GM21786 (cell line): ENCODE data around the gene PTPN6.
A peak's percentile ranks its signal among the peaks of the same experiment; 100 is the strongest.

ENCODE experiments used
- ATAC-seq: cut with Tn5 transposase; IDR thresholded peaks from one replicate; pipeline ENCODE4 v1.9.1; 2021; ENCODE audit not compliant: unreplicated experiment

The PTPN6 gene

DNA sequence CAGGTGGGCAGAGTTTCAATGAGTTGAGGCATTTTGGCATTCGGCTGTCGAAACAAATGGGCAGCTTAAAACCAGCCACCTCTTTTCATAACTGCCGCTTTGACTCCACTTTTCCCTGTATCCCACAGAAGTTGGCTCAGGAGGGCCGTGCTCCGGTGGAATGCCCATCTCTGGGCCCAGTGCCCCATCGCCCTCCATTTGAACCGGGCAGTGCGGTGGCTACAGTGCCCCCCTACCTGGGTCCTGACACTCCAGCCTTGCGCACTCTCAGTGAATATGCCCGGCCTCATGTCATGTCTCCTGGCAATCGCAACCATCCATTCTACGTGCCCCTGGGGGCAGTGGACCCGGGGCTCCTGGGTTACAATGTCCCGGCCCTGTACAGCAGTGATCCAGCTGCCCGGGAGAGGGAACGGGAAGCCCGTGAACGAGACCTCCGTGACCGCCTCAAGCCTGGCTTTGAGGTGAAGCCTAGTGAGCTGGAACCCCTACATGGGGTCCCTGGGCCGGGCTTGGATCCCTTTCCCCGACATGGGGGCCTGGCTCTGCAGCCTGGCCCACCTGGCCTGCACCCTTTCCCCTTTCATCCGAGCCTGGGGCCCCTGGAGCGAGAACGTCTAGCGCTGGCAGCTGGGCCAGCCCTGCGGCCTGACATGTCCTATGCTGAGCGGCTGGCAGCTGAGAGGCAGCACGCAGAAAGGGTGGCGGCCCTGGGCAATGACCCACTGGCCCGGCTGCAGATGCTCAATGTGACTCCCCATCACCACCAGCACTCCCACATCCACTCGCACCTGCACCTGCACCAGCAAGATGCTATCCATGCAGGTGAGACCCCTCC is 12.6 kb upstream of the PTPN6 start:
- ATAC-seq = no peak

GRCh38 chr12:6939191-6939540 is 12.0 kb upstream of the PTPN6 start:
- no peak for ATAC-seq

DNA sequence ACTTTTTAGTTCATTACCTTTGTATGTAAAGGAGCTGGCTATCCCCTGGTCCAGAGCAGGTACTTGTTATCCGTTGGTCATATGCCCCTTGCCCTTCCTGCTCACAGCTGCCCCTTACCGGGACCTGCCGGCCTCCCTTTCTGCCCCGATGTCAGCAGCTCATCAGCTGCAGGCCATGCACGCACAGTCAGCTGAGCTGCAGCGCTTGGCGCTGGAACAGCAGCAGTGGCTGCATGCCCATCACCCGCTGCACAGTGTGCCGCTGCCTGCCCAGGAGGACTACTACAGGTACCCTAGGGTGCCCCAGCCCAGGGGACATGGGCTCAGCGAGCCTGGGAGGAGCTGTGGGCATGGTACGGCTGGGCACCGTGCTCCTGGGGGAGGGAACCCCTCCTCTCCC is 9.9 kb upstream of the PTPN6 start:
- no peak for ATAC-seq

- ATAC-seq = no peak
Observed at GRCh38 chr12:6941782-6942181, 9.4 kb upstream of the PTPN6 start.

- no peak for ATAC-seq
Observed at GRCh38 chr12:6942331-6942665, 8.9 kb upstream of the PTPN6 start.

- ATAC-seq = peak; percentile 25
Observed at GRCh38 chr12:6943389-6943721, 7.8 kb upstream of the PTPN6 start.

GRCh38 chr12:6943722-6944380 is 7.3 kb upstream of the PTPN6 start, which contains the start of the genes C12orf57 and RNU7-1:
Gene C12orf57 (plus strand): TSS chr12:6944022. CDS start chr12:6944122, 100 bp downstream.
Gene RNU7-1 (plus strand): TSS chr12:6943816.
- ATAC-seq = peak; percentile 25

DNA sequence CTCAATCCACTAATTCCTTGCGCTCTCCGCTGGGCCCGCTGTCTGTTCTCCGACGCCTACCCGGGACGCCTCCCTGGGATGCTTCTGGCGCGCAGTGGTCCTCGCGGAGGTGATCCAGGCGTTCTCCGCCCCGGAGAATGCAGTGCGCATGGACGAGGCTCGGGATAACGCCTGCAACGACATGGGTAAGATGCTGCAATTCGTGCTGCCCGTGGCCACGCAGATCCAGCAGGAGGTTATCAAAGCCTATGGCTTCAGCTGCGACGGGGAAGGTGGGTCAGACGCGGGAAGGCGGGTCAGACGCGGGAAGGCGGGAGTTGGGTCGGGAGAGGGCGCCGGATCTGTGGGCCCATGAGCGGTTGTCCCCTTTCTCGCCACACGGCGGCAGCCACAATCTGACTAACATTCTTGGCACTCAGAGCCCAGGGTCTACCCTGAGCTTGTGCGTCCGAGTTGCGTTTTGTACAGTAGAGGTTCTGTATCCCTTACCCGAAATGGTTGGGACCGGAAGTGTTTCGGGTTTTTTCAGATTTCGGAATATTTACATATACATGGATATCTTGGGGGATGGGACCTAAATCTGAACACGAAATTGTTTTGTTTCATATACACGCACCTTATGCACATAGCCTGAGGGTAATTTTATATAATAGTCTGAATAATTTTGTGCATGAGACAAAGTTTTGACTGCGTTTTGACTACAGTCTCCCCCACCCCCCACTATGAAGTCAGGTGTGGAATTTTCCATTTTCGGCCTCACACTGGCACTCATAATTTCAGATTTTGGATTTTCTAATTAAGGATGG is 6.6 kb upstream of the PTPN6 start:
- peak; percentile 36 for ATAC-seq

- ATAC-seq = no peak
Observed at GRCh38 chr12:6945613-6946012, 5.5 kb upstream of the PTPN6 start.

GRCh38 chr12:6946033-6946919 is 4.9 kb upstream of the PTPN6 start:
- peak; percentile 23 for ATAC-seq

DNA sequence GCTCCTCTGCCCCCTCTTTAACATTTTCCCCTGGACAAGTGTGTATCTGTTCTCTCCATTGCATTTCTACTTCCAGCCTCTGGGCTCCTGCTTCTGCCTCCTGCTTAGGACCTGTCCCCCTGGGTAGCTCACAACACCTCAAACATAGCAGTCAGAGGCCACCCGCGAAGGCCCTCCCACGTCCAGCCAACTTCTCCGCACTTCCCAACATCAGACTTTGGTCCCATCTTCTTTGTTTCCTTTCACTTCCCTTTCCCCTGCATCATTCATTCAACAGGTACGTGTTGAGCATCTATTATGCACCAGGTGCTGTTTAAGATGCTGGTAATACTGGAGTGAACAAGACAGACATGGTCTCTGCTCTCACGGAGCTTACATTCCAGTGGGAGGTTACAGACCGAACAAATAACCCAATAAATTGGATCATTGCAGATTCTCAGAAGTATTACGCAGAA is 4.2 kb upstream of the PTPN6 start:
- ATAC-seq = no peak

DNA sequence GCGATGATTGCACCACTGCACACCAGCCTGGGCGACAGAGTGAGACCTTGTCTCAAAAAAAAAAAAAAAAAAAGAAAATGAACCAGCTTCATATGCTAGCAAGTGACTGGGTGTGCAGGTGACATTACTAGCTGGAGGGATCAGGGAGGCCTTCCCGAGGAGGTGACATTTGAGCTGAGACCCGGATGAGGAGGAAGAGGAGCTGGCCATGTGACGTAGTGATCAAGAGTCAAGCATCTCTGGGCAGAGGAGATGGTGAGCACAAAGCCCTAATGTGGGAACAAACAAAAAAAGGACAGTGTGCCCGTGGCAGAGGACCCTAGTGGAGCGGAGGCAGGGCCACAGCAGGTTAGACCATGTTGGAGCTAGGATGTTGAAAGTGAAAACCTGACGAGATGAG is 3.5 kb upstream of the PTPN6 start:
- no peak for ATAC-seq

GRCh38 chr12:6948873-6949594 is 2.1 kb upstream of the PTPN6 start:
- ATAC-seq = no peak

- ATAC-seq = no peak
Observed at GRCh38 chr12:6950401-6950801, 755 bp upstream of the PTPN6 start.

- no peak for ATAC-seq
Observed at GRCh38 chr12:6951551-6952120, 480 bp downstream of the PTPN6 start.

GRCh38 chr12:6952121-6952862 is 1.1 kb downstream of the PTPN6 start:
- no peak for ATAC-seq

DNA sequence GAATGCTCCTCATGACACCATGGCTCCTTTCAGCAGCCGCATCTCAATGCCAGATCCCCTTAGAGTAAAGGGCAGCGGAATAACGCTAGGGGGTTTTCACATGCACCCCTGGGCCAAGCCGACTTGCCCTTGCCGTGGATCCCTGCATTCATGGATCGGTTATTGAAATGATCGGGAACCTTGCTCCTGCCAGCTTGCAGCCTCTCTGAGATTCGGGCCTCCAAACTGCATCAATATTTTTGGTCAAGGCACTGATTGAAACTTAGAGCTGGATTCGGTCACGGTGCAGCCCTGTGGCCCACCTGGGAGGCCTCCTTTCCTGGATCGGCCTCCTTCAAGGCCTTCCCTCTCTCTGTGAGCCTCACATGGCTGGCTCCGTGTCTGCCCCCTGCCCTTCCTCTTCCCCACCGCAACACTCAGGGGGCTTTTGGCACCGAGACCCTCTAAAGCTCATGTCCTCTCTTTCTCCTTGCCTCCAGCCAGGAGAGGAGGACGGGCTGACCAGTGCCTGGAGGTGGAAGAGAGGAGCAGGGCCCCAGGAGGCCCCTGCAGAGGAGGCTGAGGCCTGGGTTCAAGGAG is 1.8 kb downstream of the PTPN6 start:
- no peak for ATAC-seq

DNA sequence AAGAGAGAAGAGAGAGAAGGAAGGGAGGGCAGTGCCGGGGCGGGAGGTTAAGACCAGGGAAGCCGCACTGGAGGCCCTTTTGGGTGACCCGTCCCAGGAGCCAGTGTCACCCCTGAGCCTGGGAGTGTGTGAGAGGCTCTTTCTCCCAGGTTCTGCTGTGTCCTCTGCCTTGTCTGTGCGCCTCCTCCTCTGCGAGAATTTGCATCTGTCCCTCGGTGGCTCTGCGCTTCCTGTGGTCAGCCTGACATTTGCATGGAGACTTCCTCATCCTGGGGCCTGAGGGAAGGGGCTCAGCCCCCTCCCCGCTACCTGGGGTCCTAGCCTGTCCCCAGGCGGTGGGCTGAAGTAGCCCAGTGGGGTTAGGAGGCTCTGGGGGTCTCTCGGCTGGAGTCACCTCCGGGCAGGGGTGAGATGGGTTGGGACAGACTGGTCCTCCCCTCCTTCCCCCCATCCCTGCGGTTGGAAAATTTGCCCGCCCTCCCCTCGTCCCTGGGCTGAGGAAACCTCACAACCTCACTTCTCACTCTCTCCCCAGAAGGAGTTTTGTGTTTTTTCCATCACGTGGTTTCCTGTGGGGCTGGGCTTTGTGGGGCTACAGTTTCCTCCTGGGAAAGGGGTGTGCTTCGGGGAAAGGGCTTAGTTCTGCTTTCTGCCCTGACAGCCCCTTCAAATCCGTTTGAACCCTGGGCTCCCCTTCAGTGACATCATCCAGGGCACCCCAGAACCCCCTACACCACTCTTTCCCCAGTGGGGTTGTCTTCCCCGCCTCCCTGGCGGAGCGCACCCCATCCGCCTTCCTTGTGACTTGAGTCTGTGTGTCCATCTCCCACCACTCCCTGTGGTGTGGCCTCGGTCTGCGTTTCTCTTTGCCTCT is 2.5 kb downstream of the PTPN6 start:
- peak; percentile 43 for ATAC-seq
